CD4-positive, CD25-positive, alpha-beta regulatory T cell (primary cell): ENCODE measurements around the gene PLTP. TPM values are rescaled to one million over a fixed set of nuclear protein-coding genes. Genes with fewer than 3 reads are reported as not detected.

Experiments
- ATAC-seq, 2 donors: fragments of 150-1000 bp; cut with Tn5 transposase; one replicate each; pipeline ENCODE4 v1.10.0; 2021; ENCODE audit warnings: low read depth in 2 of 2, moderate number of reproducible peaks in 2 of 2, moderate library complexity in 1 of 2
- DNase-seq, 3 donors: peaks; one replicate each; pipeline versions ENCODE4 v3.0.0 to v3.0.0-alpha.2; 2012 to 2022; ENCODE audit warnings: mixed read lengths in 1 of 3
- H3K27ac ChIP-seq: one replicate; pipeline ENCODE4 v1.7.0; 2013; ENCODE audit warnings: mild to moderate bottlenecking, low read length; ENCODE audit not compliant: insufficient read depth, poor library complexity, severe bottlenecking
- H3K27me3 ChIP-seq: one replicate; pipeline ENCODE4 v1.7.0; 2013; ENCODE audit warnings: low read length; ENCODE audit not compliant: control insufficient read depth, insufficient read depth
- H3K36me3 ChIP-seq: one replicate; pipeline ENCODE4 v1.7.0; 2013; ENCODE audit warnings: mild to moderate bottlenecking, low read length, moderate library complexity; ENCODE audit not compliant: control insufficient read depth, insufficient read depth
- H3K4me1 ChIP-seq: 2 replicates; pipeline ENCODE4 v1.7.0; 2013; ENCODE audit warnings: mild to moderate bottlenecking, low read length; ENCODE audit not compliant: insufficient read depth, control insufficient read depth, poor library complexity, severe bottlenecking
- H3K4me3 ChIP-seq: one replicate; pipeline ENCODE4 v1.7.0; 2013; ENCODE audit warnings: low read depth, mild to moderate bottlenecking, low read length, moderate library complexity
- H3K9me3 ChIP-seq, 2 experiments: 1 replicate in 1 of 2; 2 replicates in 1 of 2; pipeline ENCODE4 v1.7.0; 2013; ENCODE audit warnings: low read length in 2 of 2, mild to moderate bottlenecking in 1 of 2, moderate library complexity in 1 of 2; ENCODE audit not compliant: control insufficient read depth in 2 of 2
- H3K27ac Mint-ChIP-seq, 3 donors: one replicate each; pipeline ENCODE4 v1.8.0; 2020 to 2022; ENCODE audit warnings: mild to moderate bottlenecking in 3 of 3, mixed read lengths in 3 of 3, moderate library complexity in 2 of 3
- H3K27me3 Mint-ChIP-seq: one replicate; pipeline ENCODE4 v1.8.0; 2022; ENCODE audit warnings: mild to moderate bottlenecking, mixed read lengths
- H3K36me3 Mint-ChIP-seq: one replicate; pipeline ENCODE4 v1.8.0; 2020; ENCODE audit warnings: mixed read lengths
- H3K4me1 Mint-ChIP-seq, 4 donors: one replicate each; pipeline ENCODE4 v1.8.0; 2020 to 2022; ENCODE audit warnings: mixed read lengths in 4 of 4, mild to moderate bottlenecking in 1 of 4
- H3K4me3 Mint-ChIP-seq, 4 donors: one replicate each; pipeline ENCODE4 v1.8.0; 2020 to 2022; ENCODE audit warnings: mild to moderate bottlenecking in 4 of 4, mixed read lengths in 4 of 4, moderate library complexity in 3 of 4
- H3K9me3 Mint-ChIP-seq, 7 donors: one replicate each; pipeline ENCODE4 v1.8.0; 2020 to 2022; ENCODE audit warnings: mixed read lengths in 7 of 7, mild to moderate bottlenecking in 3 of 7, moderate library complexity in 2 of 7
- polyA plus RNA-seq, 4 donors: library from polyadenylated mRNA; unstranded; fragments of 300-500 nt; fragmentation: Illumina TruSeq; gene quantifications; one replicate each; pipeline ENCODE4 v1.2.3, GENCODE V29; 2021
- total RNA-seq: library from RNA; stranded (reverse); gene quantifications from one replicate; pipeline ENCODE4 v1.2.3, GENCODE V29; 2022

The PLTP gene
- total and polyA plus RNA-seq, 5 donors from 2014 or later = 0.67 to 4.6 (median 2.1) TPM; not detected in 1

DNA sequence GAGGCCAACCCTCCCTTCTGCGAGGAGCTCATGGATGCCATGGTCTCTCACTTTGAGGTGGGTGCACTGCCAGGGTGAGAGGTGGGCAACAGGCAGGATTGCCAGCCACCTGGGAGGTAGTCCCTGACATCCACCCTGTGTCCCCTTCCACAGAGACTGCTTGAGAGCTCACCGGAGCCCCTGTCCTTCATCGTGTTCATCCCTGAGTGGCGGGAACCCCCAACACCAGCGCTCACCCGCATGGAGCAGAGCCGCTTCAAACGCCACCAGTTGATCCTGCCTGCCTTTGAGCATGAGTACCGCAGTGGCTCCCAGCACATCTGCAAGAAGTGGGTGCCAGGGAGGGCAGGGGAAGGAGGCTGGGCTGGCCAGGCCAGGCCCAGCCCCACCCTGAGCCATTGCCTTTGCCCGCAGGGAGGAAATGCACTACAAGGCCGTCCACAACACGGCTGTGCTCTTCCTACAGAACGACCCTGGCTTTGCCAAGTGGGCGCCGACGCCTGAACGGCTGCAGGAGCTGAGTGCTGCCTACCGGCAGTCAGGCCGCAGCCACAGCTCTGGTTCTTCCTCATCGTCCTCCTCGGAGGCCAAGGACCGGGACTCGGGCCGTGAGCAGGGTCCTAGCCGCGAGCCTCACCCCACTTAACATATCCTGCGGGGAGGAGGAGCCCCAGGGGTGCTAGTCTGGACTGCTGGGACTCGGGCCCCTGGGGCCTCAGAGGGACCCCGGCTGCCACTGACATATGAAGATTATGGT is 35.3 kb upstream of the PLTP start:
- no peak for ATAC-seq

GRCh38 chr20:45946149-45946970 is 34.4 kb upstream of the PLTP start:
- DNase-seq (no peak), ATAC-seq (peak; percentile 23 to 25)
- H3K4me3 Mint-ChIP-seq = peak overlapping the region in 1 of 4 donors; percentile 35
- H3K27ac Mint-ChIP-seq = no peak overlapping the region
- no peaks in the 10 kb centered on the region for H3K27me3 Mint-ChIP-seq
- no peak overlapping the region for H3K27ac ChIP-seq
- H3K36me3 Mint-ChIP-seq = peaks cover 26% of the 10 kb centered on the region
- no peaks in the 10 kb centered on the region for H3K9me3 Mint-ChIP-seq
- no peaks in the 10 kb centered on the region for H3K27me3 ChIP-seq
- peaks cover 84% of the 10 kb centered on the region for H3K36me3 ChIP-seq
- H3K4me1 Mint-ChIP-seq = peaks cover 0 to 4% (median 0%) of the 10 kb centered on the region in 4 donors
- H3K9me3 ChIP-seq = no peaks in the 10 kb centered on the region
- no peaks in the 10 kb centered on the region for H3K4me1 ChIP-seq
- H3K4me3 ChIP-seq = no peak overlapping the region

More for the DNA sequence above, 35.3 kb upstream of the PLTP start:
- Mint-ChIP-seq H3K4me3 (no peak overlapping the region), H3K36me3 (peaks cover 31% of the 10 kb centered on the region), H3K27ac (peak overlapping the region in 1 of 3 donors; percentile 42), H3K9me3 (peaks cover 0 to 3% (median 0%) of the 10 kb centered on the region in 7 donors), H3K4me1 (peaks cover 0 to 4% (median 1%) of the 10 kb centered on the region in 4 donors), H3K27me3 (no peaks in the 10 kb centered on the region)
- Histone ChIP-seq H3K36me3 (peaks cover 90% of the 10 kb centered on the region), H3K9me3 (no peaks in the 10 kb centered on the region), H3K4me1 (no peaks in the 10 kb centered on the region), H3K4me3 (no peak overlapping the region), H3K27ac (no peak overlapping the region), H3K27me3 (no peaks in the 10 kb centered on the region)
- no peak for DNase-seq

DNA sequence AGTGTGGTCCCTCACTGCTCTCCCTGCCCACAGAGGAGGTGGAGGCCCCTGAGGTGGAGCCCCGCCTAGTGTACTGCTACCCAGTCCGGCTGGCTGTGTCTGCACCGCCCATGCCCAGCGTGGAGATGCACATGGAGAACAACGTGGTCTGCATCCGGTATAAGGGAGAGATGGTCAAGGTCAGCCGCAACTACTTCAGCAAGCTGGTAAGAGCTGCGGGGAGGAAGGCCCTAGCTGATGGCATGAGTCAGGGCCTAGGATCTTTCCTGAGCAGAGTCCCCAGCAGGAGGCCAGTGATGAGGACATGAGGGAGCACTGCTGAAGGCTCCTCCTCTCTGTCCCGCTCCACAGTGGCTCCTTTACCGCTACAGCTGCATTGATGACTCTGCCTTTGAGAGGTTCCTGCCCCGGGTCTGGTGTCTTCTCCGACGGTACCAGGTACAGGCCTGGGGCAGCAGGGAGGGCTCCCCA is 33.8 kb upstream of the PLTP start:
- Histone ChIP-seq H3K4me1 (no peaks in the 10 kb centered on the region), H3K27ac (no peak overlapping the region), H3K36me3 (peaks cover 86% of the 10 kb centered on the region), H3K9me3 (no peaks in the 10 kb centered on the region), H3K4me3 (no peak overlapping the region), H3K27me3 (no peaks in the 10 kb centered on the region)
- peaks cover 0 to 4% (median 0%) of the 10 kb centered on the region in 4 donors for H3K4me1 Mint-ChIP-seq
- peak overlapping the region in 1 of 4 donors; percentile 58 for H3K4me3 Mint-ChIP-seq
- DNase-seq (no peak), ATAC-seq (no peak)
- H3K27me3 Mint-ChIP-seq = no peaks in the 10 kb centered on the region
- peak overlapping the region in 1 of 3 donors; percentile 66 for H3K27ac Mint-ChIP-seq
- H3K36me3 Mint-ChIP-seq = peaks cover 26% of the 10 kb centered on the region
- no peaks in the 10 kb centered on the region for H3K9me3 Mint-ChIP-seq

GRCh38 chr20:45944965-45945677 is 33.2 kb upstream of the PLTP start:
- no peaks in the 10 kb centered on the region for H3K9me3 Mint-ChIP-seq
- Histone ChIP-seq H3K4me1 (no peaks in the 10 kb centered on the region), H3K4me3 (no peak overlapping the region), H3K27me3 (no peaks in the 10 kb centered on the region), H3K9me3 (no peaks in the 10 kb centered on the region), H3K27ac (no peak overlapping the region), H3K36me3 (peaks cover 86% of the 10 kb centered on the region)
- no peak overlapping the region for H3K27ac Mint-ChIP-seq
- H3K4me1 Mint-ChIP-seq = peaks cover 0 to 4% (median 0%) of the 10 kb centered on the region in 4 donors
- DNase-seq (no peak), ATAC-seq (no peak)
- peak overlapping the region in 1 of 4 donors; percentile 58 for H3K4me3 Mint-ChIP-seq
- peaks cover 28% of the 10 kb centered on the region for H3K36me3 Mint-ChIP-seq
- H3K27me3 Mint-ChIP-seq = no peaks in the 10 kb centered on the region

- Mint-ChIP-seq H3K4me1 (peaks cover 0 to 4% (median under 1%) of the 10 kb centered on the region in 4 donors), H3K27me3 (no peaks in the 10 kb centered on the region), H3K4me3 (peak overlapping the region in 1 of 4 donors; percentile 58), H3K36me3 (peaks cover 33% of the 10 kb centered on the region), H3K9me3 (no peaks in the 10 kb centered on the region), H3K27ac (peak overlapping the region in 1 of 3 donors; percentile 35)
- Histone ChIP-seq H3K4me3 (no peak overlapping the region), H3K36me3 (peaks cover 86% of the 10 kb centered on the region), H3K4me1 (no peaks in the 10 kb centered on the region), H3K27ac (no peak overlapping the region), H3K27me3 (no peaks in the 10 kb centered on the region), H3K9me3 (no peaks in the 10 kb centered on the region)
- no peak for ATAC-seq
- peak in 1 of 3 donors; percentile 24 for DNase-seq
These were observed 32.4 kb upstream of the PLTP start for GRCh38 chr20:45944151-45944964.

DNA sequence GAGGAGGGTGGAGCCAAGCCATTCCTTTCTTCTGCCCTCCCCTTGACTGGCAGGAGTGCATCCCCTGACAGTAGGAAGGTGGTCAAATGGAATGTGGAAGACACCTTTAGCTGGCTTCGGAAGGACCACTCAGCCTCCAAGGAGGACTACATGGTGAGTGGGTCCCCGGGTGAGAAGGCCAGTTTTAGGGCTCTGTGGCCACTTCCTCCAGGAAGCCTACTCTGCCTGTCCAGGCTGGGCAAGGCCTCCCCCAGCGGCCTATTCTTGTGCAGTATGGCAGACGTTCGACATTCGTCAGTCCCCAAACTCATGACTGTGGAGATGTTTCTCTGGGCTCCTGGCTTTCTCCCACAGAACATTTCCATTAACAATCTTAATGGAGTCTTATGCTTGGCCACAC is 31.7 kb upstream of the PLTP start:
- Histone ChIP-seq H3K4me1 (peaks cover 4% of the 10 kb centered on the region), H3K27ac (no peak overlapping the region), H3K4me3 (no peak overlapping the region), H3K9me3 (no peaks in the 10 kb centered on the region), H3K36me3 (peaks cover 86% of the 10 kb centered on the region), H3K27me3 (no peaks in the 10 kb centered on the region)
- peaks cover 30% of the 10 kb centered on the region for H3K36me3 Mint-ChIP-seq
- H3K27me3 Mint-ChIP-seq = no peaks in the 10 kb centered on the region
- ATAC-seq = no peak
- H3K27ac Mint-ChIP-seq = no peak overlapping the region
- no peak for DNase-seq
- no peaks in the 10 kb centered on the region for H3K9me3 Mint-ChIP-seq
- H3K4me3 Mint-ChIP-seq = no peak overlapping the region
- peaks cover 0 to 4% (median under 1%) of the 10 kb centered on the region in 4 donors for H3K4me1 Mint-ChIP-seq

GRCh38 chr20:45940469-45940868 is 28.5 kb upstream of the PLTP start:
- H3K4me3 ChIP-seq = no peak overlapping the region
- ATAC-seq = no peak
- no peaks in the 10 kb centered on the region for H3K9me3 ChIP-seq
- no peak overlapping the region for H3K27ac ChIP-seq
- Mint-ChIP-seq H3K4me3 (no peak overlapping the region), H3K36me3 (peaks cover 38% of the 10 kb centered on the region), H3K9me3 (no peaks in the 10 kb centered on the region), H3K4me1 (peaks cover 5 to 26% (median 18%) of the 10 kb centered on the region in 4 donors), H3K27ac (no peak overlapping the region), H3K27me3 (no peaks in the 10 kb centered on the region)
- H3K27me3 ChIP-seq = no peaks in the 10 kb centered on the region
- peaks cover 33% of the 10 kb centered on the region for H3K4me1 ChIP-seq
- peaks cover 74% of the 10 kb centered on the region for H3K36me3 ChIP-seq
- no peak for DNase-seq
